BE2C (cell line): Measurements from ENCODE around the gene CARMIL3.
A peak's percentile ranks its signal among the peaks of the same experiment; 100 is the strongest.

Source experiments
- DNase-seq: peaks from one replicate; pipeline ENCODE4 v3.0.0-alpha.2; 2020
- H3K27me3 ChIP-seq: fragments of 250-450 bp; sonication (Bioruptor Pico); 2 replicates; pipeline ENCODE4 v1.5.1; 2020; ENCODE audit warnings: mild to moderate bottlenecking
- H3K36me3 ChIP-seq: fragments of 250-450 bp; sonication (Bioruptor Pico); 2 replicates; pipeline ENCODE4 v1.5.1; 2020; ENCODE audit warnings: mild to moderate bottlenecking
- H3K4me1 ChIP-seq: fragments of 250-450 bp; sonication (Bioruptor Pico); 2 replicates; pipeline ENCODE4 v1.5.1; 2020
- H3K4me3 ChIP-seq: 2 replicates; pipeline ENCODE4 v1.5.1; 2011; ENCODE audit warnings: low read depth, low read length
- H3K9me3 ChIP-seq: fragments of 250-450 bp; sonication (Bioruptor Pico); 2 replicates; pipeline ENCODE4 v1.5.1; 2020
- CTCF ChIP-seq: IDR thresholded peaks from 2 replicates; pipeline ENCODE4 v1.5.1; 2012; ENCODE audit warnings: mild to moderate bottlenecking, low read depth, low read length

Gene CARMIL3

DNA sequence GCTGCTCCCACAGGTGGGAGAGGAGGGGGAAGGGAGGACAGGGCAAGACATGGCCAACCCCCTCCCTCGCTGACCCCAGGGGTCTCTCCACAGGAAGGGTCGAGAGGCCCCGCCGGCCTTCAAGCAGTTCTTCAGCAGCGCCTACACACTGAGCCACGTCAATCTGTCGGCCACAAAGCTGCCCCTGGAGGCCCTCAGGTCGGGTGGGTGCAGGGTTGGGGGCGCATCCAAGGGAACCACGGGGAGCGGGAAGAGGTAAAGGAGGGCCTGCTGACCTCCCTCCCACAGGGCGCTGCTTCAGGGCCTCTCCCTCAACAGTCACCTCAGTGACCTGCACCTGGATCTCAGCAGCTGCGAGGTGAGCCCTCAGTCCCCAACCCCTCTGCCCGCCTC lies 6.1 kb downstream of the CARMIL3 start:
- no peak for DNase-seq
- no peak overlapping the region for H3K4me3 ChIP-seq
- H3K9me3 ChIP-seq = no peaks in the 10 kb centered on the region
- no peaks in the 10 kb centered on the region for H3K27me3 ChIP-seq
- H3K36me3 ChIP-seq = no peaks in the 10 kb centered on the region
- no peaks in the 10 kb centered on the region; the same call in 1 of the 2 replicates for H3K4me1 ChIP-seq
- TF ChIP-seq CTCF = no peak

GRCh38 chr14:24058260-24058950 lies 6.6 kb downstream of the CARMIL3 start:
- Histone ChIP-seq H3K9me3 (no peaks in the 10 kb centered on the region), H3K36me3 (no peaks in the 10 kb centered on the region), H3K4me3 (no peak overlapping the region), H3K4me1 (no peaks in the 10 kb centered on the region; the same call in 1 of the 2 replicates), H3K27me3 (no peaks in the 10 kb centered on the region)
- TF ChIP-seq CTCF = peak; percentile 92
- peak; percentile 79 for DNase-seq

- no peak for TF ChIP-seq CTCF
- Histone ChIP-seq H3K9me3 (no peaks in the 10 kb centered on the region), H3K27me3 (no peaks in the 10 kb centered on the region), H3K4me1 (no peaks in the 10 kb centered on the region; the same call in 1 of the 2 replicates), H3K4me3 (no peak overlapping the region), H3K36me3 (no peaks in the 10 kb centered on the region)
- no peak for DNase-seq
Observed at GRCh38 chr14:24058951-24059475, 7.2 kb downstream of the CARMIL3 start.

- H3K4me3 ChIP-seq = no peak overlapping the region
- no peaks in the 10 kb centered on the region for H3K36me3 ChIP-seq
- H3K9me3 ChIP-seq = no peaks in the 10 kb centered on the region
- no peak for DNase-seq
- no peaks in the 10 kb centered on the region; the same call in 1 of the 2 replicates for H3K4me1 ChIP-seq
- no peak for TF ChIP-seq CTCF
- no peaks in the 10 kb centered on the region for H3K27me3 ChIP-seq
Observed at GRCh38 chr14:24059841-24060388, 8.1 kb downstream of the CARMIL3 start.

DNA sequence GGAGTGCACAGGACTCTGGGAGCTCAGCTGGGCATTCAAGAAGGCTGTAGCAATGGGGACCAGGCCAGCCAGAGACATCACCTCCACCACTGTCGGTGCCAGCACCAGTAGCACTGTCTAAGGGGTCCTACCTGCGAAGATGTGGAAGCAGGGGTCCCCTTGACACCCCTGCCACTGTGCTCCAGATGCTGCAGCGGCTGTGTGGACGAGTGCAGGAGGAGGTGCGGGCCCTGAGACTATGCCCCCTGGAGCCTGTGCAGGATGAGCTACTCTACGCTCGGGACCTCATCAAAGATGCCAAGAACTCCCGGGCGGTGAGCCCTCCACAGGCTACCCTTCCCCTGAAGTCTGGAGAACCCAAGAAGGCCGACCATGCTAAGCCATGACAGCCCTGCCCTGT lies 8.6 kb downstream of the CARMIL3 start:
- Histone ChIP-seq H3K4me3 (no peak overlapping the region), H3K36me3 (no peaks in the 10 kb centered on the region), H3K9me3 (no peaks in the 10 kb centered on the region), H3K27me3 (no peaks in the 10 kb centered on the region), H3K4me1 (no peaks in the 10 kb centered on the region; the same call in 1 of the 2 replicates)
- DNase-seq = no peak
- no peak for TF ChIP-seq CTCF
